Ovary (tissue), 9 donors: Measurements from ENCODE around the gene HORMAD2. TPM values are rescaled to one million over a fixed set of nuclear protein-coding genes. Genes with fewer than 3 reads are reported as not detected.

Experiments
- DNase-seq, 5 donors: peaks; one replicate each; pipeline ENCODE4 v3.0.0-alpha.2; 2019 to 2020
- H3K27ac ChIP-seq, 2 donors: fragments of 200-600 bp; one replicate each; pipeline versions ENCODE4 v1.5.1 to v1.8.0; 2019 to 2022
- H3K27me3 ChIP-seq: fragments of 200-600 bp; one replicate; pipeline ENCODE4 v1.8.0; 2022
- H3K36me3 ChIP-seq: fragments of 200-600 bp; sonication (generic); one replicate; pipeline ENCODE4 v1.5.1; 2019
- H3K4me1 ChIP-seq: one replicate; pipeline ENCODE4 v1.8.1; 2013; ENCODE audit warnings: mild to moderate bottlenecking, moderate library complexity; ENCODE audit not compliant: insufficient read depth
- H3K4me3 ChIP-seq: fragments of 200-600 bp; sonication (generic); one replicate; pipeline ENCODE4 v1.5.1; 2017
- H3K9me3 ChIP-seq, 2 donors: fragments of 200-600 bp in 1 of 2; sonication (generic) in 1 of 2; one replicate each; pipeline versions ENCODE4 v1.5.1 to v1.8.1; 2013 to 2019; ENCODE audit warnings: mild to moderate bottlenecking in 1 of 2, moderate library complexity in 1 of 2
- CTCF ChIP-seq, 3 donors: fragments of 450-650 bp in 2 of 3; fragments of 200-600 bp in 1 of 3; IDR thresholded peaks; one replicate each; pipeline versions ENCODE4 v1.5.1 to v1.8.0; 2016 to 2022; ENCODE audit warnings: antibody characterized with exemption in 3 of 3, mild to moderate bottlenecking in 1 of 3
- EP300 ChIP-seq: sonication (generic); formaldehyde crosslinking; IDR thresholded peaks from one replicate; pipeline ENCODE4 v1.6.1; 2017; ENCODE audit warnings: antibody characterized with exemption
- POLR2A ChIP-seq: fragments of 450-650 bp; IDR thresholded peaks from one replicate; pipeline ENCODE4 v1.6.1; 2017; ENCODE audit warnings: antibody characterized with exemption, mild to moderate bottlenecking, moderate library complexity
- whole genome bisulfite sequencing, 3 donors: extraction: QIAGEN DNeasy Blood & Tissue Kit in 1 of 3; methylation state at CpG; one replicate each; pipeline versions ENCODE4 v1.1.5 to v1.1.7; 2013 to 2017; 5-methylcytosine and 5-hydroxymethylcytosine counted together
- intact Hi-C, 4 donors: fragments of 100-400 bp; cut with DNase I; formaldehyde crosslinking; loops; one replicate each; pipeline versions ENCODE4 v1.11.0 to v1.15.1; 2022 to 2023
- polyA plus RNA-seq, 2 donors: library from polyadenylated mRNA; stranded (reverse); fragments of 200-250 nt in 1 of 2; fragments of 350-450 nt in 1 of 2; fragmentation: Illumina TruSeq in 1 of 2; extraction: RNeasy Lipid Tissue Mini Kit (QIAGEN cat#74804) in 1 of 2; gene quantifications; one replicate each; pipeline ENCODE4 v1.2.3, GENCODE V29; 2013 to 2014
- total RNA-seq, 7 donors: library from RNA; depleted of rRNA in 2 of 7; stranded (reverse); fragments of >200 nt in 2 of 7; fragmentation: NEBNext Ultra II Directional in 3 of 7; extraction: Animal tissue kit (Norgen Biotek cat#: 25700) in 3 of 7; gene quantifications; one replicate each; pipeline versions ENCODE4 v1.1.0 to v1.2.4, GENCODE V29; 2016 to 2023
- donor health status: DM: no; HTN: no; CAD: no; lungs with moderate emphysema.
- donor health status: DM: no; HTN: no; CAD: no.
- donor health status: Bipolar disorder and iron deficiency.
- donor health status: DM: yes; HTN: yes; CAD: no.
- donor health status: DM: no; HTN: no; CAD: no.
- donor health status: DM: yes; HTN: yes; CAD: no.

HORMAD2 gene
- total and polyA plus RNA-seq, 9 donors: not detected

GRCh38 chr22:30062950-30063349 lies 17.3 kb upstream of the HORMAD2 start:
- 80 to 90% (median 84%) methylated on average over 1 of the region's 1 CpG for WGBS, 3 donors
- H3K36me3 ChIP-seq: no peaks in the 10 kb centered on the region
- TF ChIP-seq CTCF (IDR thresholded peaks at IDR 0.05) (no peak), POLR2A (no peak), EP300 (no peak)
- no peaks in the 10 kb centered on the region for H3K9me3 ChIP-seq
- no peak overlapping the region for H3K4me3 ChIP-seq
- no peak overlapping the region for H3K27ac ChIP-seq
- H3K4me1 ChIP-seq: no peaks in the 10 kb centered on the region
- H3K27me3 ChIP-seq: no peaks in the 10 kb centered on the region
- DNase-seq: no peak
- intact Hi-C loops: no loop called here

- H3K9me3 ChIP-seq: no peaks in the 10 kb centered on the region
- no peak overlapping the region for H3K27ac ChIP-seq
- TF ChIP-seq EP300 (no peak), POLR2A (no peak), CTCF (IDR thresholded peaks at IDR 0.05) (no peak)
- no peak overlapping the region for H3K4me3 ChIP-seq
- no peaks in the 10 kb centered on the region for H3K27me3 ChIP-seq
- H3K4me1 ChIP-seq: no peaks in the 10 kb centered on the region
- no peak for DNase-seq
- H3K36me3 ChIP-seq: no peaks in the 10 kb centered on the region
- intact Hi-C loops: no loop called here
These were observed 16.1 kb upstream of the HORMAD2 start for GRCh38 chr22:30064172-30064571.

GRCh38 chr22:30073743-30074142 lies 6.5 kb upstream of the HORMAD2 start:
- DNase-seq: no peak
- 69 to 72% (median 72%) methylated on average over 2 of the region's 2 CpGs for WGBS, 3 donors
- H3K27me3 ChIP-seq: no peaks in the 10 kb centered on the region
- intact Hi-C loops: no loop called here
- no peaks in the 10 kb centered on the region for H3K36me3 ChIP-seq
- no peaks in the 10 kb centered on the region for H3K9me3 ChIP-seq
- no peak overlapping the region for H3K27ac ChIP-seq
- TF ChIP-seq CTCF (IDR thresholded peaks at IDR 0.05): no peak
- TF ChIP-seq POLR2A: no peak
- no peak for TF ChIP-seq EP300
- no peak overlapping the region for H3K4me3 ChIP-seq
- no peaks in the 10 kb centered on the region for H3K4me1 ChIP-seq

GRCh38 chr22:30074147-30074546 lies 6.1 kb upstream of the HORMAD2 start:
- H3K4me3 ChIP-seq: no peak overlapping the region
- DNase-seq: no peak
- no peaks in the 10 kb centered on the region for H3K27me3 ChIP-seq
- H3K27ac ChIP-seq: no peak overlapping the region
- intact Hi-C loops: no loop called here
- H3K36me3 ChIP-seq: no peaks in the 10 kb centered on the region
- TF ChIP-seq CTCF (IDR thresholded peaks at IDR 0.05): no peak
- no peak for TF ChIP-seq POLR2A
- no peak for TF ChIP-seq EP300
- H3K9me3 ChIP-seq: no peaks in the 10 kb centered on the region
- H3K4me1 ChIP-seq: no peaks in the 10 kb centered on the region
- 48 to 56% (median 54%) methylated on average over 3 of the region's 3 CpGs for WGBS, 3 donors

- no peak overlapping the region for H3K27ac ChIP-seq
- no peaks in the 10 kb centered on the region for H3K9me3 ChIP-seq
- 83 to 89% (median 84%) methylated on average over 3 of the region's 3 CpGs for WGBS, 3 donors
- no peak for TF ChIP-seq POLR2A
- no peak for TF ChIP-seq CTCF (IDR thresholded peaks at IDR 0.05)
- no peak for TF ChIP-seq EP300
- H3K4me1 ChIP-seq: no peaks in the 10 kb centered on the region
- intact Hi-C loops: no loop called here
- DNase-seq: no peak
- no peaks in the 10 kb centered on the region for H3K27me3 ChIP-seq
- no peaks in the 10 kb centered on the region for H3K36me3 ChIP-seq
- no peak overlapping the region for H3K4me3 ChIP-seq
These were observed 5.3 kb upstream of the HORMAD2 start for GRCh38 chr22:30074994-30075393.
